Measurements from ENCODE around the gene SLC25A1. TPM values are rescaled to one million over a fixed set of nuclear protein-coding genes. Genes with fewer than 3 reads are reported as not detected.

The SLC25A1 gene
- polyA plus RNA-seq, 1 donor from 2014 or later = 81.4 TPM

- Histone ChIP-seq H3K4me2 (ENCODE audit: low read length) (no peak overlapping the region), H3F3A (ENCODE audit: insufficient read depth, low read length, poor library complexity, severe bottlenecking) (no peaks in the 10 kb centered on the region), H3K9me2 (ENCODE audit: insufficient read depth, low read length) (no peaks in the 10 kb centered on the region), H3K9me3 (ENCODE audit: low read length) (no peaks in the 10 kb centered on the region), H2AFZ (ENCODE audit: low read depth, low read length) (no peak overlapping the region), H3K4me3 (ENCODE audit: low read length) (no peak overlapping the region), H3K79me2 (replicated peaks; ENCODE audit: insufficient read depth, low read length) (peaks cover 13% of the 10 kb centered on the region), H3K27ac (ENCODE audit: low read length) (no peak overlapping the region), H3K36me3 (ENCODE audit: insufficient read depth, low read length) (no peaks in the 10 kb centered on the region), H3K27me3 (ENCODE audit: insufficient read depth, low read depth, low read length) (peaks cover 9% of the 10 kb centered on the region), H4K20me1 (ENCODE audit: insufficient read depth) (no peaks in the 10 kb centered on the region), H3K9ac (ENCODE audit: low read length) (no peak overlapping the region)
- TF ChIP-seq POLR2AphosphoS5 (IDR thresholded peaks at IDR 0.05) = no peak
- no peak for TF ChIP-seq EZH2 (IDR thresholded peaks at IDR 0.05; ENCODE audit: borderline replicate concordance, insufficient read depth, low read length, poor library complexity, severe bottlenecking)
- TF ChIP-seq SMC3 (conservative IDR thresholded peaks at IDR 0.05; ENCODE audit: poor library complexity) = no peak
- TF ChIP-seq RAD21 (conservative IDR thresholded peaks at IDR 0.05) = no peak
- TF ChIP-seq EP300 (conservative IDR thresholded peaks at IDR 0.05; ENCODE audit: poor library complexity, severe bottlenecking) = no peak
Observed at GRCh38 chr22:19174106-19175025, 4.2 kb downstream of the SLC25A1 start.

- Histone ChIP-seq H3K4me3 (ENCODE audit: low read length) (peak overlapping the region; percentile 99), H3K36me3 (ENCODE audit: insufficient read depth, low read length) (no peaks in the 10 kb centered on the region), H3K9me2 (ENCODE audit: insufficient read depth, low read length) (no peaks in the 10 kb centered on the region), H3K9ac (ENCODE audit: low read length) (no peak overlapping the region), H3K79me2 (replicated peaks; ENCODE audit: insufficient read depth, low read length) (peaks cover 13% of the 10 kb centered on the region), H3F3A (ENCODE audit: insufficient read depth, low read length, poor library complexity, severe bottlenecking) (no peaks in the 10 kb centered on the region), H3K4me2 (ENCODE audit: low read length) (no peak overlapping the region), H3K27ac (ENCODE audit: low read length) (no peak overlapping the region), H2AFZ (ENCODE audit: low read depth, low read length) (no peak overlapping the region), H3K27me3 (ENCODE audit: insufficient read depth, low read depth, low read length) (peaks cover 19% of the 10 kb centered on the region), H4K20me1 (ENCODE audit: insufficient read depth) (no peaks in the 10 kb centered on the region), H3K9me3 (ENCODE audit: low read length) (no peaks in the 10 kb centered on the region)
- TF ChIP-seq POLR2AphosphoS5 (IDR thresholded peaks at IDR 0.05) = no peak
- TF ChIP-seq TAF1 (IDR thresholded peaks at IDR 0.05; ENCODE audit: low read depth) = no peak
- TF ChIP-seq SMC3 (conservative IDR thresholded peaks at IDR 0.05; ENCODE audit: poor library complexity) = no peak
- TF ChIP-seq MXI1 (conservative IDR thresholded peaks at IDR 0.05; ENCODE audit: poor library complexity, severe bottlenecking) = no peak
- no peak for TF ChIP-seq EP300 (conservative IDR thresholded peaks at IDR 0.05; ENCODE audit: poor library complexity, severe bottlenecking)
- no peak for TF ChIP-seq RAD21 (conservative IDR thresholded peaks at IDR 0.05)
- TF ChIP-seq REST (IDR thresholded peaks at IDR 0.05; ENCODE audit: borderline replicate concordance) = no peak
- TF ChIP-seq CTCF (IDR thresholded peaks at IDR 0.05; ENCODE audit: poor library complexity, severe bottlenecking) = no peak
- TF ChIP-seq EZH2 (IDR thresholded peaks at IDR 0.05; ENCODE audit: borderline replicate concordance, insufficient read depth, low read length, poor library complexity, severe bottlenecking) = no peak
Observed at GRCh38 chr22:19173047-19174035, 5.2 kb downstream of the SLC25A1 start.

Measured in neural cell (in vitro differentiated cells).